ENCODE results near the gene TTC33.

The TTC33 gene, protein sequence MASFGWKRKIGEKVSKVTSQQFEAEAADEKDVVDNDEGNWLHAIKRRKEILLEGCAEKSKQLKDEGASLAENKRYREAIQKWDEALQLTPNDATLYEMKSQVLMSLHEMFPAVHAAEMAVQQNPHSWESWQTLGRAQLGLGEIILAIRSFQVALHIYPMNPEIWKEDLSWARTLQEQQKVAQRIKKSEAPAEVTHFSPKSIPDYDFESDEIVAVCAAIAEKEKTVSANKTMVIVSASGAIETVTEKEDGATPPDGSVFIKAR

DNA sequence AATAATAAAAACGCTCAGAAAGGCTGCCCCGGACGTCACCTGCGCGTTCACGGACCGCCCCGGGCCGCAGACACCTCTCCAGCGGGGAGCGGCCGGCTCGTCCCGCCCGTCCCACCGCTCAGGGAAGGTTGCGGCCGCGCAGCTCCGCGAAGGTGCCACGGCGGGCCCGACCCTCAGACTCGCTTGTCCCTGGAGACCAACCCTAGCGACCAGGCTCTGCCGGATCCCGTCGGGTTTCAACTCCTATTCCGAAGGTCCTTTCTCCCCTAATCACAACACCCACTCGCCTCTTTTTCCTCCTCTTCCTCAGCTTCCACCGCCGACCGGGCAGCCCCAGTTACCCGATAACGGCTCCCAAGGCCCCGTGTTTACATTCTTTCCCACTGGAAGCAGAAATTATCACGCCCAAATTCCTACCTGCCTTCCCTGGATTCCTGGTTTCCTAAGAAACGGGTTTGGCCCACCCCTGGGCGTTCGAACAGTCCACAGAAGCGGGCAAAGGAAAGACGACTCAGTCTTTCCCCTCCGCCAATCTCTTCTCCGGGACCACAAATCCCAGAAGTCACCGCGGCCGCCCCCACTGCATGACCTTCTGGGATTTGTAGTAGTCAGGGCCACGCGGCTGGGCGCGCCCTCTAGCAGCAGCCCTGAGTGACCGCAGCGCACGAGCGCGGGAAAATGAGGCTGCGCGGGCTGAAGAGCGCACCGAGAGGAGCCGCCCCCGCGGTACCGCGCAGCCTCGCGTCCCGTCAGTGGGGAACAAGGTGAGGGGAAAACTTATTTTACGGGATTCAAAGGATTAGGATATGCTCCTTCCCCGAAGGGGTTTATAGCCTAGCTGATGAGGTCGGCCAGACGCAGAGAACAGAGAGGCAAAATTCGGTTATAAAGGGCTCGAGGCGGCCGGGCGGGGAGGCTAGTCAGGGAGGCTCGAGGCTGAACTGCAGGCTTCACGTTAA, at the start of gene TTC33:
Gene TTC33 (minus strand): TSS at position 555 of the 959 bp plus-strand sequence. CDS start 8,943 bp downstream, outside the sequence.
- POLR2A ChIA-PET (ENCODE audit: low non-redundant PET) = no interaction called here
- peak; percentile 97 for DNase-seq (ENCODE audit: low spot score)
- TF ChIP-seq, protein P1, sequence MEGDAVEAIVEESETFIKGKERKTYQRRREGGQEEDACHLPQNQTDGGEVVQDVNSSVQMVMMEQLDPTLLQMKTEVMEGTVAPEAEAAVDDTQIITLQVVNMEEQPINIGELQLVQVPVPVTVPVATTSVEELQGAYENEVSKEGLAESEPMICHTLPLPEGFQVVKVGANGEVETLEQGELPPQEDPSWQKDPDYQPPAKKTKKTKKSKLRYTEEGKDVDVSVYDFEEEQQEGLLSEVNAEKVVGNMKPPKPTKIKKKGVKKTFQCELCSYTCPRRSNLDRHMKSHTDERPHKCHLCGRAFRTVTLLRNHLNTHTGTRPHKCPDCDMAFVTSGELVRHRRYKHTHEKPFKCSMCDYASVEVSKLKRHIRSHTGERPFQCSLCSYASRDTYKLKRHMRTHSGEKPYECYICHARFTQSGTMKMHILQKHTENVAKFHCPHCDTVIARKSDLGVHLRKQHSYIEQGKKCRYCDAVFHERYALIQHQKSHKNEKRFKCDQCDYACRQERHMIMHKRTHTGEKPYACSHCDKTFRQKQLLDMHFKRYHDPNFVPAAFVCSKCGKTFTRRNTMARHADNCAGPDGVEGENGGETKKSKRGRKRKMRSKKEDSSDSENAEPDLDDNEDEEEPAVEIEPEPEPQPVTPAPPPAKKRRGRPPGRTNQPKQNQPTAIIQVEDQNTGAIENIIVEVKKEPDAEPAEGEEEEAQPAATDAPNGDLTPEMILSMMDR (conservative IDR thresholded peaks at IDR 0.05; ENCODE audit: low read depth) = peak; percentile 90
- CTCF ChIA-PET = interaction anchor here (0.6 to 1.0 kb wide), 3 partner anchors 35 to 1042 kb away, joined by 3 read pairs; no protein-coding TSS in a partner anchor
- H3K27ac ChIP-seq = peak within 1 kb of the TSS; percentile 93

DNA sequence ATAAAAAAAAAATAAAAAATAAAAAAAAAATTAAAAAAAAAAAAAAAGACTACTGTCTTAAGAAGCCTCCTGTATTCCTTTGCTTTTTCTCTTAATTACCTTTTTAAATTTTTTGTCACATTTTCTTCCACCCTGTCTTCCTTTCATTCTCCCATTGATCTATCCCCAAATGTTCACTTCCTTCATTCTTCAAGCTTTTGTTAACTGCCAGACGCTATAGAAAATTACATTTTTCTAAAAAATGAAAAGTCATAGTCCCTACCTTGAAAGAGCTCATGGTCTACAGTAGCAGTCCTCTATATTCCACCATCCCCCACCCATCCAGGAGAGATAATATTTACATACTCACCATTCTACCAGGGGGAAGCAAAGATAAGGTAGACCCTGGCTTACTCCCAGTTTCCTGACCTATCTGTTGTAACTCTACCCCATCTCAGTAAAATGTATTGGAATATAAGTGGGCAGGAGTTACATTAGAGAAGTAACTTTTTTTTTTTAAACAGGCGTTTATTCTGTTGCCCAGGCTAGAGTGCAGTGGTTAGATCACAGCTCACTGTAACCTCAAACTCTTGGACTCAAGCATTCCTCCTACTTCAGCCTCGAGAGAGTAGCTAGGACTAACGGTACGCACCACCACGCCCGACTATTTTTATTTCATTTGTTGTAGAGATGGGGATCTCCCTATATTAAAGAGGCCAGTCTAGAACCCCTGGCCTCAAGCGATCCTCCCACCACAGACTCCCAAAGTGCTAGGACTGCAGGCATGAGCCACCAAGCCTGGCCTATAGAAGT, 46.2 kb upstream of the TTC33 start:
- POLR2A ChIA-PET (ENCODE audit: low non-redundant PET) = no interaction called here
- no peak overlapping the region for H3K27ac ChIP-seq
- CTCF ChIA-PET = interaction anchor here (0.5 kb wide), 1 partner anchor 1962 kb away, joined by 4 read pairs; no protein-coding TSS in a partner anchor
- no peak for DNase-seq (ENCODE audit: low spot score)
- TF ChIP-seq, protein P1 (conservative IDR thresholded peaks at IDR 0.05; ENCODE audit: low read depth) = no peak

DNA sequence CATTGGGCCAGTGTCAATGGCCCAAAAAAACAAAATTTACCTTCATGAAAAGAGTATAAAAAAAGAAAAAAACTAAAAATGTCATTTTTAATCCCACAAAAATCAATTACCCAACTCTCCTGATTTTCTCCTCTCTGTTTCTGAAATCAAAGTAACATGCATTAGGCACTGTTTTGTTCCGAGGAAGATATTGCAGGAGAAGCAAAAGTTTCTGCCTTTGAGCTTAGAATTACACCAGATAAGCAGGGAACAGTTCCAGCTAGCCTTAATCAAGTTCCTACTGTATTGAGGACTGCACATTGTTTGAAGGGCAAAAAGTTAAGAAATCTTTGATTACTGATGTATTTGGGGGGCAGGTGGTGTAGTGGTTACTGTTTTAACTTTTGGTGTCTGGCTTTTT, 43.5 kb upstream of the TTC33 start:
- ChIA-PET POLR2A (ENCODE audit: low non-redundant PET) (interaction anchor here (0.6 kb wide), 4 partner anchors 12 to 1394 kb away, joined by 3 to 8 read pairs (median 5); no protein-coding TSS in a partner anchor), CTCF (interaction anchor here (0.6 to 0.7 kb wide), 2 partner anchors 9 to 246 kb away, joined by 3 read pairs; no protein-coding TSS in a partner anchor)
- DNase-seq (ENCODE audit: low spot score) = no peak
- H3K27ac ChIP-seq = no peak overlapping the region
- TF ChIP-seq, protein P1 (conservative IDR thresholded peaks at IDR 0.05; ENCODE audit: low read depth) = no peak

DNA sequence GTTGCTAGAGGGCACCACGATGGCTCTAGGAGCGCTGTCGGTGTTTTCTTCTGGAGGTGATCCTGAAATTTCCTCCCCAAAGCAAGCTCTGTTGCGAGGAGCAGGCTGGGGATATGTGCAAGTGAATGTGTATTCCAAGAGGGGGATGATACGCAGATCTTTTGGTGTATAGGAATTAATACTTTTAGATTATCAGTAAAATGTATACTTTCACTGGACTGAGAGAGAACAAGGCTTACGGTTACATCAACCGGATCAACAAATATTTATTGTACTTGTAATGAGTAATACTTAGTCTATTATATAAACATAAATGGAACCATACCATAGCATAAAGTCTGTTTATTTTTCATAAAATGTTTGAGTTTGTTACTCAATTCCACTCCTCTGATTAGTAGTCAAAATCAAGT, 43.0 kb upstream of the TTC33 start:
- H3K27ac ChIP-seq = peak overlapping the region; percentile 95
- POLR2A ChIA-PET (ENCODE audit: low non-redundant PET) = interaction anchor here (0.6 kb wide), 4 partner anchors 12 to 1394 kb away, joined by 3 to 8 read pairs (median 5); no protein-coding TSS in a partner anchor
- DNase-seq (ENCODE audit: low spot score) = no peak
- CTCF ChIA-PET = interaction anchor here (0.6 to 0.7 kb wide), 3 partner anchors 10 to 245 kb away, joined by 3 read pairs; no protein-coding TSS in a partner anchor
- TF ChIP-seq, protein P1 (conservative IDR thresholded peaks at IDR 0.05; ENCODE audit: low read depth) = no peak

DNA sequence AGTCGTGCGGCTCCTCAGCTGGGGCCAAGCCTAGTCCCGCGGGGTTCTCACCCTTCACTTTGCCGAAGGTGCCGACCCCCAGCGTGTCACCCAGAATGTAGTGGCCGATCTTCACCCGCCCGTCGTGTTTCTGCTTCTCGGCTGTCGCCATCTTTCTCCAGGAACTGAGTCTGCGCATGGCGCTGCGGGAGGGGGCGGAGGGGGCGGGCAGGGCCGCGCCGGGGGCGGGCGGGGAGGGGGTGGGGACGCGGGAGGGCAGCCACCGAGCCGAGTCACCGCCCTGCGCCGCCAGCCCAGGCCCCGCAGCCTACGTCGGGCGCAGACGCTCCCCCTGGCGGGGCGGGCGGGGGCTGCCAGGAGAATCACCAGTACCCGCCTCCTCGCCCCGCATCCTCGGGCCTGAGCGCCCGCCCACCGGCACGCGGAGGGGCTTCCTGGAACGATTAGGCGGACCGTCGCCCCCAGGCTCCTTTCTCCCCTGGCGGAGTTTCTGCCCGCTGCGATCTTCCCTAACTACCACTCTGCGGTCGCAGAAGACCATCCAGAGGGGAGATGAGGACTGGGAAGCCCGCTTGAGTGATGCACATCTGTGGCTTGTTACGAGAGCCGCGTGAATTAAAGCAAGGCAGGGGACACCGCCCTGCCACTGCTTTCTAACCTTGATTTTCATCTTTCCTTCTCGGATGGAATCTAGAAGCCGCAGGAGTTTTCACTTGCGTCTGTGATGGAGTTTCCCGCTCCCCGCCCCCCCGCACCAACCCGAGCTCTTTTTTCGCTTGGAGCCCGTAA, 42.4 kb upstream of the TTC33 start, which contains the start of gene PRKAA1:
Gene PRKAA1 (minus strand): TSS at position 363 of the 789 bp plus-strand sequence. CDS start 185 bp downstream, at position 178.
- POLR2A ChIA-PET (ENCODE audit: low non-redundant PET) = interaction anchor here (0.6 kb wide), 3 partner anchors 11 to 1393 kb away, joined by 4 to 8 read pairs (median 6); no protein-coding TSS in a partner anchor
- CTCF ChIA-PET = interaction anchor here (0.6 to 0.7 kb wide), 6 partner anchors 10 to 244 kb away, joined by 3 to 5 read pairs (median 3); no protein-coding TSS in a partner anchor
- TF ChIP-seq, protein P1 (conservative IDR thresholded peaks at IDR 0.05; ENCODE audit: low read depth) = peak; percentile 80
- DNase-seq (ENCODE audit: low spot score) = peak; percentile 93
- peak within 1 kb of the TSS; percentile 95 for H3K27ac ChIP-seq

Data from RWPE1 (cell line).